GM21360 (cell line): ENCODE results near the gene MRE11.
"Not testable (repeated sequence)": the region's sequence is repeated elsewhere in the genome, so short reads cannot be mapped to it uniquely, and the experiment has no call there.

ENCODE experiments used
- ATAC-seq: cut with Tn5 transposase; IDR thresholded peaks from one replicate; pipeline ENCODE4 v1.9.1; 2021; ENCODE audit warnings: mild to moderate bottlenecking, moderate library complexity; ENCODE audit not compliant: unreplicated experiment

MRE11 gene

GRCh38 chr11:94433049-94433448 lies 60.6 kb downstream of the MRE11 start:
- no peak for ATAC-seq

GRCh38 chr11:94424662-94425061 lies 69.0 kb downstream of the MRE11 start:
- ATAC-seq = no peak

- no peak for ATAC-seq
Observed at GRCh38 chr11:94424011-94424410, 69.6 kb downstream of the MRE11 start.

- ATAC-seq = no peak
Observed at GRCh38 chr11:94423507-94423906, 70.1 kb downstream of the MRE11 start.

GRCh38 chr11:94418123-94418765 lies 75.4 kb downstream of the MRE11 start:
- no peak for ATAC-seq

GRCh38 chr11:94417386-94417987 lies 76.2 kb downstream of the MRE11 start:
- no peak for ATAC-seq

- ATAC-seq = no peak
Observed at GRCh38 chr11:94405062-94405833, 88.4 kb downstream of the MRE11 start.

- no peak for ATAC-seq
Observed at GRCh38 chr11:94402355-94402754, 91.3 kb downstream of the MRE11 start.

- no peak for ATAC-seq
Observed at GRCh38 chr11:94401773-94402265, 91.8 kb downstream of the MRE11 start.

GRCh38 chr11:94400839-94401772 lies 92.5 kb downstream of the MRE11 start, which contains the start of gene GPR83:
Gene GPR83, minus strand, starts transcription at chr11:94401419. Its CDS starts 172 bp downstream, at chr11:94401247.
- no peak for ATAC-seq

GRCh38 chr11:94400457-94400838 lies 93.2 kb downstream of the MRE11 start:
- no peak for ATAC-seq

- ATAC-seq = no peak
Observed at GRCh38 chr11:94400050-94400449, 93.6 kb downstream of the MRE11 start.

- no peak for ATAC-seq
Observed at GRCh38 chr11:94398101-94398500, 95.5 kb downstream of the MRE11 start.

- no peak for ATAC-seq
Observed at GRCh38 chr11:94396282-94396681, 97.4 kb downstream of the MRE11 start.

- ATAC-seq = not testable (repeated sequence)
Observed at GRCh38 chr11:94391937-94392336, 101.7 kb downstream of the MRE11 start.

- no peak for ATAC-seq
Observed at GRCh38 chr11:94379613-94380012, 114.0 kb downstream of the MRE11 start.

- ATAC-seq = no peak
Observed at GRCh38 chr11:94376841-94377240, 116.8 kb downstream of the MRE11 start.

GRCh38 chr11:94370576-94370975 lies 123.1 kb downstream of the MRE11 start:
- ATAC-seq = not testable (repeated sequence)
